ENCODE measurements around the gene TOP3B. TPM values are rescaled to one million over a fixed set of nuclear protein-coding genes. Genes with fewer than 3 reads are reported as not detected.

Gene TOP3B
- total and polyA plus RNA-seq, 9 of the 15 experiments (the other 6 are each of a cell fraction or from before 2014, with no cell fraction given): 3.0 to 188 (median 112) TPM

DNA sequence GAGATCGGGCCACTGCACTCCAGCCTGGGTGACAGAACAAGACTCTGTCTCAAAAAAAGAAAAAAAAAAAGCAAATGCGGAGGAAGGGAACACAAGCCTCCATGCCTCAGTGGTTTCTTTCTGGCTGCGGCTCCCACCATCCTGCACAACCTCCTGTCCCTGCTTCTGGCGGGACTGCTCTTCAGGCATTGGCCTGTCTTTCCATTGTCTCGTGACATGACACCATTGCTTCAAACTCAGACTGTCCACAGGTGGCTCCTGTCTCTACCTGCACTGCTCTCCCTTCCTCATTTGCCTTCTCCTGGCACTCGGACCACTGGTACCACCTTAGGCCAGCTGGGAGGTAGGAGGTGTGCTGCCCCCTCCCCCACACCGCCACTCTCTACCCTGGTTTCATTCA lies 19.3 kb downstream of the TOP3B start:
- Histone ChIP-seq H3K4me2 (ENCODE audit: insufficient read depth, low read length) (no peak overlapping the region), H4K20me1 (replicated peaks; ENCODE audit: control insufficient read depth, insufficient read depth, low read length) (peaks cover 57% of the 10 kb centered on the region), H3K79me2 (ENCODE audit: control insufficient read depth, insufficient read depth, low read length) (no peaks in the 10 kb centered on the region), H3K4me1 (replicated peaks in 1 of 2; ENCODE audit: control insufficient read depth in 2 of 2, insufficient read depth in 2 of 2, low read length in 2 of 2) (peaks cover 0 to 45% of the 10 kb centered on the region in 2 experiments; a peak in 2 of 5 replicates), H2AFZ (ENCODE audit: low read depth, low read length) (no peak overlapping the region), H3K36me3 (ENCODE audit: control insufficient read depth, insufficient read depth, low read length) (peaks cover 98% of the 10 kb centered on the region), H3K4me3 (no peak overlapping the region), H3K27me3 (ENCODE audit: control insufficient read depth in 2 of 2, insufficient read depth in 2 of 2, low read length in 2 of 2) (no peaks in the 10 kb centered on the region), H3K9ac (ENCODE audit: insufficient read depth in 1 of 2, low read depth in 2 of 2, low read length in 2 of 2) (peak overlapping the region in 1 of 2 experiments; percentile 10; a peak in 1 of 4 replicates), H3K27ac (ENCODE audit: extremely low read depth, low read depth, low read length) (no peak overlapping the region), H3K9me3 (replicated peaks; ENCODE audit: control insufficient read depth, insufficient read depth, low read depth, low read length) (no peaks in the 10 kb centered on the region), H3K9me1 (ENCODE audit: control insufficient read depth, insufficient read depth, low read length) (peaks cover 9% of the 10 kb centered on the region)
- no peak for FAIRE-seq
- no peak for ATAC-seq
- in situ Hi-C loops (cut with MboI) (no loop called here), intact Hi-C loops (cut with micrococcal nuclease) (no loop called here)
- CTCF ChIA-PET (ENCODE audit: low intra/inter-chr PET ratio): interaction anchor here (0.6 kb wide), 1 partner anchor 92 kb away, joined by 3 read pairs; no protein-coding TSS in a partner anchor
- no peak for DNase-seq (ENCODE audit: extremely low read depth in 1 of 4, low spot score in 3 of 4)
- POLR2A ChIA-PET: interaction anchor here (0.7 to 15.7 kb wide), 6 partner anchors 7 to 69 kb away, joined by 3 to 382 read pairs (median 42); partner anchors contain the start of genes PPM1F and TOP3B
- no TSS peak for BruUV-seq (replicated peaks)
- 79% methylated on average over 7 of the region's 7 CpGs for WGBS (ENCODE audit: insufficient coverage, low coverage, missing lambda C conversion rate)
- TF ChIP-seq KDM2B (CRISPR knock-in tag; IDR thresholded peaks at IDR 0.05): no peak
- TF ChIP-seq ILF3 (IDR thresholded peaks at IDR 0.05; ENCODE audit: borderline replicate concordance): no peak
- peak; percentile 1; the same call in 1 of the 2 replicates for TF ChIP-seq ZBTB17 (CRISPR knock-in tag; IDR thresholded peaks at IDR 0.05)
- no peak for TF ChIP-seq ZSCAN29 (IDR thresholded peaks at IDR 0.05)
- TF ChIP-seq SUPT5H (IDR thresholded peaks at IDR 0.05): peak; percentile 67; the same call in 1 of the 2 replicates
- peak; percentile 68; the same call in 1 of the 2 replicates for TF ChIP-seq ELF4 (CRISPR knock-in tag; IDR thresholded peaks at IDR 0.05)
- no peak for TF ChIP-seq NFIX (CRISPR knock-in tag; IDR thresholded peaks at IDR 0.05; ENCODE audit: low read depth)
- TF ChIP-seq, protein P1, sequence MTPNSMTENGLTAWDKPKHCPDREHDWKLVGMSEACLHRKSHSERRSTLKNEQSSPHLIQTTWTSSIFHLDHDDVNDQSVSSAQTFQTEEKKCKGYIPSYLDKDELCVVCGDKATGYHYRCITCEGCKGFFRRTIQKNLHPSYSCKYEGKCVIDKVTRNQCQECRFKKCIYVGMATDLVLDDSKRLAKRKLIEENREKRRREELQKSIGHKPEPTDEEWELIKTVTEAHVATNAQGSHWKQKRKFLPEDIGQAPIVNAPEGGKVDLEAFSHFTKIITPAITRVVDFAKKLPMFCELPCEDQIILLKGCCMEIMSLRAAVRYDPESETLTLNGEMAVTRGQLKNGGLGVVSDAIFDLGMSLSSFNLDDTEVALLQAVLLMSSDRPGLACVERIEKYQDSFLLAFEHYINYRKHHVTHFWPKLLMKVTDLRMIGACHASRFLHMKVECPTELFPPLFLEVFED (CRISPR knock-in tag; conservative IDR thresholded peaks at IDR 0.05): 0 out of 2 replicates have a peak, but pooled peaks have one; percentile 61
- TF ChIP-seq ZNF707 (CRISPR knock-in tag; conservative IDR thresholded peaks at IDR 0.05): 0 out of 2 replicates have a peak, but pooled peaks have one; percentile 16
- TF ChIP-seq, protein P2, sequence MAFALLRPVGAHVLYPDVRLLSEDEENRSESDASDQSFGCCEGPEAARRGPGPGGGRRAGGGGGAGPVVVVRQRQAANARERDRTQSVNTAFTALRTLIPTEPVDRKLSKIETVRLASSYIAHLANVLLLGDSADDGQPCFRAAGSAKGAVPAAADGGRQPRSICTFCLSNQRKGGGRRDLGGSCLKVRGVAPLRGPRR (CRISPR knock-in tag; IDR thresholded peaks at IDR 0.05): peak; percentile 61; the same call in 1 of the 2 replicates
- TF ChIP-seq ZC3H4 (CRISPR knock-in tag; IDR thresholded peaks at IDR 0.05; ENCODE audit: borderline replicate concordance): 0 out of 2 replicates have a peak, but pooled peaks have one; percentile 30
- TF ChIP-seq ZNF699 (CRISPR knock-in tag; IDR thresholded peaks at IDR 0.05; ENCODE audit: insufficient replicate concordance): no peak
- no peak for TF ChIP-seq ETS2 (tag; IDR thresholded peaks at IDR 0.05; ENCODE audit: borderline replicate concordance, poor library complexity, severe bottlenecking)
- TF ChIP-seq POLR2A (conservative IDR thresholded peaks at IDR 0.05): peak; percentile 42
- TF ChIP-seq, protein P3, sequence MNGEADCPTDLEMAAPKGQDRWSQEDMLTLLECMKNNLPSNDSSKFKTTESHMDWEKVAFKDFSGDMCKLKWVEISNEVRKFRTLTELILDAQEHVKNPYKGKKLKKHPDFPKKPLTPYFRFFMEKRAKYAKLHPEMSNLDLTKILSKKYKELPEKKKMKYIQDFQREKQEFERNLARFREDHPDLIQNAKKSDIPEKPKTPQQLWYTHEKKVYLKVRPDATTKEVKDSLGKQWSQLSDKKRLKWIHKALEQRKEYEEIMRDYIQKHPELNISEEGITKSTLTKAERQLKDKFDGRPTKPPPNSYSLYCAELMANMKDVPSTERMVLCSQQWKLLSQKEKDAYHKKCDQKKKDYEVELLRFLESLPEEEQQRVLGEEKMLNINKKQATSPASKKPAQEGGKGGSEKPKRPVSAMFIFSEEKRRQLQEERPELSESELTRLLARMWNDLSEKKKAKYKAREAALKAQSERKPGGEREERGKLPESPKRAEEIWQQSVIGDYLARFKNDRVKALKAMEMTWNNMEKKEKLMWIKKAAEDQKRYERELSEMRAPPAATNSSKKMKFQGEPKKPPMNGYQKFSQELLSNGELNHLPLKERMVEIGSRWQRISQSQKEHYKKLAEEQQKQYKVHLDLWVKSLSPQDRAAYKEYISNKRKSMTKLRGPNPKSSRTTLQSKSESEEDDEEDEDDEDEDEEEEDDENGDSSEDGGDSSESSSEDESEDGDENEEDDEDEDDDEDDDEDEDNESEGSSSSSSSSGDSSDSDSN (IDR thresholded peaks at IDR 0.05; ENCODE audit: borderline replicate concordance in 1 of 2, low read depth in 2 of 2, low read length in 2 of 2): no peak
- TF ChIP-seq, protein P4, sequence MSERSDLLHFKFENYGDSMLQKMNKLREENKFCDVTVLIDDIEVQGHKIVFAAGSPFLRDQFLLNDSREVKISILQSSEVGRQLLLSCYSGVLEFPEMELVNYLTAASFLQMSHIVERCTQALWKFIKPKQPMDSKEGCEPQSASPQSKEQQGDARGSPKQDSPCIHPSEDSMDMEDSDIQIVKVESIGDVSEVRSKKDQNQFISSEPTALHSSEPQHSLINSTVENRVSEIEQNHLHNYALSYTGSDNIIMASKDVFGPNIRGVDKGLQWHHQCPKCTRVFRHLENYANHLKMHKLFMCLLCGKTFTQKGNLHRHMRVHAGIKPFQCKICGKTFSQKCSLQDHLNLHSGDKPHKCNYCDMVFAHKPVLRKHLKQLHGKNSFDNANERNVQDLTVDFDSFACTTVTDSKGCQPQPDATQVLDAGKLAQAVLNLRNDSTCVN (CRISPR knock-in tag; IDR thresholded peaks at IDR 0.05): 0 out of 2 replicates have a peak, but pooled peaks have one; percentile 15
- TF ChIP-seq MYBL2 (IDR thresholded peaks at IDR 0.05; ENCODE audit: low read depth): no peak
- no peak for TF ChIP-seq MYBL2 (CRISPR knock-in tag; IDR thresholded peaks at IDR 0.05; ENCODE audit: borderline replicate concordance)
- 0 out of 2 replicates have a peak, but pooled peaks have one; percentile 7 for TF ChIP-seq OTX1 (CRISPR knock-in tag; IDR thresholded peaks at IDR 0.05)
